Mesendoderm (in vitro differentiated cells): Measurements from ENCODE around the gene GALNT16.

ENCODE experiments used
- DNase-seq: peaks from one replicate; pipeline ENCODE4 v3.0.0; 2013
- H2AK5ac ChIP-seq: 2 replicates; pipeline ENCODE4 v1.6.1; 2013; ENCODE audit warnings: low read length, inconsistent platforms
- H2BK120ac ChIP-seq: 2 replicates; pipeline ENCODE4 v1.6.1; 2013; ENCODE audit warnings: low read depth, mild to moderate bottlenecking, low read length, moderate library complexity, mixed read lengths
- H2BK15ac ChIP-seq: replicated peaks from 2 replicates; pipeline ENCODE4 v1.6.1; 2013; ENCODE audit warnings: low read depth, mild to moderate bottlenecking, moderate library complexity
- H2BK5ac ChIP-seq: 2 replicates; pipeline ENCODE4 v1.6.1; 2013; ENCODE audit warnings: low read length, inconsistent platforms
- H3K18ac ChIP-seq: 2 replicates; pipeline ENCODE4 v1.6.1; 2013; ENCODE audit warnings: mild to moderate bottlenecking, low read length, mixed read lengths
- H3K23ac ChIP-seq: one replicate; pipeline ENCODE4 v1.6.1; 2013; ENCODE audit warnings: low read length
- H3K27ac ChIP-seq: 2 replicates; pipeline ENCODE4 v1.5.1; 2013; ENCODE audit warnings: low read depth, mild to moderate bottlenecking, inconsistent platforms, low read length, moderate library complexity
- H3K27me3 ChIP-seq: 2 replicates; pipeline ENCODE4 v1.6.1; 2013; ENCODE audit warnings: low read length, control low read depth, mild to moderate bottlenecking, inconsistent platforms; ENCODE audit not compliant: insufficient read depth, poor library complexity
- H3K36me3 ChIP-seq: 2 replicates; pipeline ENCODE4 v1.6.1; 2013; ENCODE audit warnings: low read length, inconsistent platforms; ENCODE audit not compliant: control insufficient read depth, insufficient read depth
- H3K4ac ChIP-seq: one replicate; pipeline ENCODE4 v1.6.1; 2013; ENCODE audit warnings: low read depth, mild to moderate bottlenecking, low read length, moderate library complexity
- H3K4me1 ChIP-seq: 2 replicates; pipeline ENCODE4 v1.6.1; 2013; ENCODE audit warnings: low read depth, low read length, inconsistent platforms; ENCODE audit not compliant: control insufficient read depth
- H3K4me2 ChIP-seq: 2 replicates; pipeline ENCODE4 v1.6.1; 2013; ENCODE audit warnings: low read length
- H3K4me3 ChIP-seq: 2 replicates; pipeline ENCODE4 v1.5.1; 2013; ENCODE audit warnings: mild to moderate bottlenecking, low read length
- H3K56ac ChIP-seq: one replicate; pipeline ENCODE4 v1.6.1; 2013; ENCODE audit warnings: low read length
- H3K79me1 ChIP-seq: 2 replicates; pipeline ENCODE4 v1.6.1; 2013; ENCODE audit warnings: low read length, inconsistent platforms
- H3K79me2 ChIP-seq: 2 replicates; pipeline ENCODE4 v1.6.1; 2013; ENCODE audit warnings: mild to moderate bottlenecking, low read length; ENCODE audit not compliant: control insufficient read depth, insufficient read depth
- H3K9ac ChIP-seq: 2 replicates; pipeline ENCODE4 v1.6.1; 2013; ENCODE audit warnings: low read length, inconsistent platforms
- H4K5ac ChIP-seq: one replicate; pipeline ENCODE4 v1.6.1; 2013; ENCODE audit warnings: low read length
- H4K8ac ChIP-seq: one replicate; pipeline ENCODE4 v1.6.1; 2013; ENCODE audit warnings: low read depth, mild to moderate bottlenecking, control low read depth, low read length, moderate library complexity
- WGBS: extraction: QIAGEN DNeasy Blood & Tissue Kit; methylation state at CpG from one replicate; pipeline ENCODE4 v1.1.7; 2013; ENCODE audit warnings: low lambda C conversion rate, missing lambda C conversion rate; ENCODE audit not compliant: insufficient coverage; ENCODE audit errors: extremely low coverage; 5-methylcytosine and 5-hydroxymethylcytosine counted together

Gene GALNT16

DNA sequence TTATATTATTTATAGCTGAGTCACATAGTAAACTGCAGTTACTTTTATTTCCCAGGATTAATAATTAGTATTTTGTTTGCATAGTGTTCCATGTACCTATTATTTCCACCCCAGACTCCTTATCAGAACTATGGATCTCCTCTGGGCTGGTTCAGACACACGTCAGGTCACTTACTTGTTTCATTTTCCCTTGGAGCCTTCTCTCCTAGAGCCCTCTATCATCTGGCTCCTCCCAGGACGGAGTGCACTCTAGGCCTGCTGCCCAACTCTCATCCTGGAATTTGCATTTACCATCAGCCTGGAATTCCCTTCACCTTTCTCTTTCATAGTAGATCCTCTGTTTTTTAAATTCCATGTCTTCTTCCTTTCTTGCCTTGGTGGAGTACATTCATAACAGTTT lies 28.5 kb upstream of the GALNT16 start:
- no peak overlapping the region for H2BK5ac ChIP-seq
- no peak overlapping the region for H4K5ac ChIP-seq
- H3K9ac ChIP-seq, result no peak overlapping the region
- H3K79me2 ChIP-seq, result no peaks in the 10 kb centered on the region
- H3K27me3 ChIP-seq, result no peaks in the 10 kb centered on the region
- no peak overlapping the region for H4K8ac ChIP-seq
- no peak overlapping the region for H3K23ac ChIP-seq
- no peaks in the 10 kb centered on the region for H3K79me1 ChIP-seq
- H3K4ac ChIP-seq, result no peak overlapping the region
- no CpG with 5 or more reads among the region's 2 CpGs for WGBS
- no peaks in the 10 kb centered on the region for H3K4me1 ChIP-seq
- no peak overlapping the region for H3K56ac ChIP-seq
- no peak for DNase-seq
- H2AK5ac ChIP-seq, result no peak overlapping the region
- no peak overlapping the region for H2BK15ac ChIP-seq
- H3K4me3 ChIP-seq, result no peak overlapping the region
- no peak overlapping the region for H3K4me2 ChIP-seq
- no peak overlapping the region for H3K27ac ChIP-seq
- no peak overlapping the region for H2BK120ac ChIP-seq
- no peaks in the 10 kb centered on the region for H3K36me3 ChIP-seq
- no peak overlapping the region for H3K18ac ChIP-seq

DNA sequence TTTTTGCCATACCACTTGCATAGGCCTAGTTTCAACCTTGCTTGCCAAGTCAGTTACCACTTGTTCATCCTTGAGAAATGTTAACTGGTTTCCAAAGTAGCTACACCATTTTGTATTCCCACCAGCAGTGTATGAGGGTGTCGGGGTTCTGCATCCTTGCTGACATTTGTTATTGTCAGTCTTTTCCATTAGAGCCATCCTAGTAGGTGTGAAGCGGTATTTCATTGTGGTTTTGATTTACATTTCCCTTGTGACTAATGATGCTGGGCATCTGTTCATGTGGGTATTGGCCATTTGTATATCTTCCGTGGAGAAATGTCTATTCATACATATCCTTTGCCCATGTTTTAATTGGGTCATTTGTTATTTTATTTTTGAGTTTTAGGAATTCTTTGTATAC lies 27.6 kb upstream of the GALNT16 start:
- Histone ChIP-seq H2BK15ac (no peak overlapping the region), H3K4me1 (no peaks in the 10 kb centered on the region), H3K36me3 (no peaks in the 10 kb centered on the region)

DNA sequence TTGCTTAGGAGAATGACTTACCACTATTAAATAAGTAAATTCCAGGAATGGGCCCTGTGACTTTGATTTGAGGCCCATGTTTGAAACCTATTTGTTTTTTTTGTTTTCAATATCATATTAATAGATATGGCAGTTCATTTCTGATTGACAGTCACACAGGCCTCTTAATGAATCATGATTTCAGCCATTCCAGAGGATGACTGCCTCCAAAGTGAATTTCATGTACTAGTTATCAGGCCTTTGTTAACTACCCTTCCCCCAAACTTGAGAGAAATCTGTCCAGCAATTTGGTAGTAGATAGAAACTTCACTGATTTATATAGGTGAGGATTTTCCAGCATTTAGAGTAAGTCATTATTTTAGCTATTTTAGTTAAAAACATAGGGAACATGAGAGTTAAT lies 25.9 kb upstream of the GALNT16 start:
- Histone ChIP-seq H3K27me3 (no peaks in the 10 kb centered on the region), H3K4ac (no peak overlapping the region), H3K36me3 (no peaks in the 10 kb centered on the region), H3K23ac (no peak overlapping the region), H3K4me1 (no peaks in the 10 kb centered on the region), H2BK120ac (no peak overlapping the region), H3K79me2 (no peaks in the 10 kb centered on the region), H4K5ac (no peak overlapping the region), H3K18ac (no peak overlapping the region), H3K56ac (no peak overlapping the region), H2BK15ac (no peak overlapping the region), H2AK5ac (no peak overlapping the region), H3K27ac (no peak overlapping the region), H3K79me1 (no peaks in the 10 kb centered on the region), H3K4me3 (no peak overlapping the region), H2BK5ac (no peak overlapping the region), H4K8ac (no peak overlapping the region), H3K9ac (no peak overlapping the region), H3K4me2 (no peak overlapping the region)
- no peak for DNase-seq

More for the DNA sequence above, 27.6 kb upstream of the GALNT16 start:
- no peak for DNase-seq
- Histone ChIP-seq H3K9ac (no peak overlapping the region), H3K4ac (no peak overlapping the region), H3K23ac (no peak overlapping the region), H3K18ac (no peak overlapping the region), H3K79me2 (no peaks in the 10 kb centered on the region), H2BK120ac (no peak overlapping the region), H3K4me2 (no peak overlapping the region), H4K8ac (no peak overlapping the region), H2AK5ac (no peak overlapping the region), H4K5ac (no peak overlapping the region), H3K27ac (no peak overlapping the region), H2BK5ac (no peak overlapping the region), H3K27me3 (no peaks in the 10 kb centered on the region), H3K79me1 (no peaks in the 10 kb centered on the region), H3K4me3 (no peak overlapping the region), H3K56ac (no peak overlapping the region)
- no CpG with 5 or more reads among the region's 3 CpGs for WGBS

DNA sequence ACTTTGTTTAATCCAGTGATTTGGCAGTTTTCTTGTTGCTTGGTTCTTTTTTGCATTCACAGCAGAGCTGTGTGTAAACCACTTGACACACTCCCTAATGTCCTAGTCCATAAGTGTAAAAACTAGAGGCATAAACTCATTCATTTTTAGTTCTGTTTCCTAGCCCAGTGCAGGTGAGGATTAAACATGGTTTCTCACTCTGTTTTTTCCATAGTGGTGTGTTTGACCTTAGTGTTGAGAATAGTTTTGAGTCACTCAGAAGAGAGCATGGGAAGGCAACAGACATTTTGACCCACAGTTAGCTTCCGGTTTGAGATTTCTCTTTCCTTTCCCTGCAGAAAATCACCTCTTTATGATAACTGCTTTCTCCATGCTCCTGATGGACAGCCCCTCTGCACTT lies 24.2 kb upstream of the GALNT16 start:
- Histone ChIP-seq H4K8ac (no peak overlapping the region), H3K79me2 (no peaks in the 10 kb centered on the region), H3K18ac (no peak overlapping the region), H3K27me3 (no peaks in the 10 kb centered on the region), H3K23ac (no peak overlapping the region), H2BK120ac (no peak overlapping the region), H2AK5ac (no peak overlapping the region), H3K27ac (no peak overlapping the region), H4K5ac (no peak overlapping the region), H3K9ac (no peak overlapping the region), H2BK5ac (no peak overlapping the region), H3K56ac (no peak overlapping the region), H3K4me1 (no peaks in the 10 kb centered on the region), H2BK15ac (no peak overlapping the region), H3K36me3 (no peaks in the 10 kb centered on the region), H3K4me2 (no peak overlapping the region), H3K79me1 (no peaks in the 10 kb centered on the region), H3K4ac (no peak overlapping the region), H3K4me3 (no peak overlapping the region)
- no CpG with 5 or more reads among the region's 1 CpG for WGBS
- no peak for DNase-seq

DNA sequence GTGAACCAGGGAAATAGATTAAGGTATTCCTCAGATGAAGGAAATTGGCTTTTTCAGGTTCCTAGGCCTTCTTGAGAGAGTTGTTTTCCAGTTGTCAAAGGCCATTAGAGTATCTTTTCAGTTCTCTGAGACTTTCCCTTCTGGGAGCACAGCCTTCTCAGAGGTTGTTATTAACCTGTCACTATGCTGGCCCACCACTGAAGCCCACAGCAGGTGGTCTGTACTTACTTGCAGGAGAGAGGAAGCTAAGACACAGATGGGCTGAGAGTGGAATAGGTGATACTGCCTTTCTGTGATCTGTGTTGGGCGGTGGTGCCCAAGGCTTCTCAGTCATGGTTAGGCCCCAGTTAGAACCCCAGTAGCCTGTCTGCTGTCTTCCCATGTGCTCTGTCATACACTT lies 22.8 kb upstream of the GALNT16 start:
- Histone ChIP-seq H3K4ac (no peak overlapping the region), H3K18ac (no peak overlapping the region), H2AK5ac (no peak overlapping the region), H4K8ac (no peak overlapping the region), H2BK5ac (no peak overlapping the region), H3K27ac (no peak overlapping the region), H4K5ac (no peak overlapping the region), H3K27me3 (no peaks in the 10 kb centered on the region), H3K79me2 (no peaks in the 10 kb centered on the region), H3K56ac (no peak overlapping the region), H3K4me1 (no peaks in the 10 kb centered on the region), H3K79me1 (no peaks in the 10 kb centered on the region), H2BK15ac (no peak overlapping the region), H3K9ac (no peak overlapping the region), H3K4me3 (no peak overlapping the region), H3K36me3 (no peaks in the 10 kb centered on the region), H3K23ac (no peak overlapping the region), H3K4me2 (no peak overlapping the region), H2BK120ac (no peak overlapping the region)
- no CpG with 5 or more reads among the region's 1 CpG for WGBS
- DNase-seq, result no peak

DNA sequence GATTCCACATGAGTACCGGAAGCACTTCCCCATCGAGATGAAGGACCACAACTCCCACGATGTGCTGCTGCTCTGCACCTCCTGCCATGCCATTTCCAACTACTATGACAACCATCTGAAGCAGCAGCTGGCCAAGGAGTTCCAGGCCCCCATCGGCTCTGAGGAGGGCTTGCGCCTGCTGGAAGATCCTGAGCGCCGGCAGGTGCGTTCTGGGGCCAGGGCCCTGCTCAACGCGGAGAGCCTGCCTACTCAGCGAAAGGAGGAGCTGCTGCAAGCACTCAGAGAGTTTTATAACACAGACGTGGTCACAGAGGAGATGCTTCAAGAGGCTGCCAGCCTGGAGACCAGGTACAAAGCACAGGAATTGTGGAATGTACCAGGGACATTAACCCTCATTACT lies 22.4 kb upstream of the GALNT16 start:
- no peak overlapping the region for H3K56ac ChIP-seq
- no peaks in the 10 kb centered on the region for H3K79me2 ChIP-seq
- no peak overlapping the region for H2BK15ac ChIP-seq
- H3K18ac ChIP-seq, result no peak overlapping the region
- WGBS, result no CpG with 5 or more reads among the region's 12 CpGs
- H3K36me3 ChIP-seq, result no peaks in the 10 kb centered on the region
- H3K4me2 ChIP-seq, result no peak overlapping the region
- no peak overlapping the region for H4K5ac ChIP-seq
- no peak overlapping the region for H3K23ac ChIP-seq
- no peaks in the 10 kb centered on the region for H3K27me3 ChIP-seq
- DNase-seq, result no peak
- H3K79me1 ChIP-seq, result no peaks in the 10 kb centered on the region
- no peaks in the 10 kb centered on the region for H3K4me1 ChIP-seq
- no peak overlapping the region for H3K27ac ChIP-seq
- H3K4me3 ChIP-seq, result no peak overlapping the region
- H4K8ac ChIP-seq, result no peak overlapping the region
- no peak overlapping the region for H2BK5ac ChIP-seq
- H2BK120ac ChIP-seq, result no peak overlapping the region
- H3K9ac ChIP-seq, result no peak overlapping the region
- no peak overlapping the region for H2AK5ac ChIP-seq
- no peak overlapping the region for H3K4ac ChIP-seq
